Glomerular visceral epithelial cell (primary cell): ENCODE results near the gene RANBP3.

Experiments
- DNase-seq: peaks from one replicate; pipeline ENCODE4 v3.0.0-alpha.2; 2016; ENCODE audit errors: extremely low spot score

The RANBP3 gene

GRCh38 chr19:5950741-5951140 lies 27.2 kb downstream of the RANBP3 start:
- no peak for DNase-seq

GRCh38 chr19:5949792-5950305 lies 28.1 kb downstream of the RANBP3 start:
- DNase-seq = no peak

GRCh38 chr19:5948752-5949564 lies 29.0 kb downstream of the RANBP3 start:
- no peak for DNase-seq

- DNase-seq = no peak
These were observed 30.5 kb downstream of the RANBP3 start for GRCh38 chr19:5947435-5947834.

GRCh38 chr19:5943623-5944022 lies 34.3 kb downstream of the RANBP3 start:
- no peak for DNase-seq

- no peak for DNase-seq
These were observed 34.9 kb downstream of the RANBP3 start for GRCh38 chr19:5943045-5943444.

GRCh38 chr19:5941673-5942072 lies 36.3 kb downstream of the RANBP3 start:
- no peak for DNase-seq

GRCh38 chr19:5940260-5941208 lies 37.4 kb downstream of the RANBP3 start:
- DNase-seq = no peak

- no peak for DNase-seq
These were observed 40.4 kb downstream of the RANBP3 start for GRCh38 chr19:5937550-5937949.

GRCh38 chr19:5936292-5936592 lies 41.7 kb downstream of the RANBP3 start:
- DNase-seq = no peak

GRCh38 chr19:5935473-5936291 lies 42.3 kb downstream of the RANBP3 start:
- no peak for DNase-seq

GRCh38 chr19:5934774-5935472 lies 43.0 kb downstream of the RANBP3 start:
- DNase-seq = no peak

GRCh38 chr19:5934069-5934401 lies 43.9 kb downstream of the RANBP3 start:
- no peak for DNase-seq

- no peak for DNase-seq
These were observed 44.4 kb downstream of the RANBP3 start for GRCh38 chr19:5933391-5934068.

- no peak for DNase-seq
These were observed 45.2 kb downstream of the RANBP3 start for GRCh38 chr19:5932609-5933262.

GRCh38 chr19:5932146-5932545 lies 45.8 kb downstream of the RANBP3 start:
- DNase-seq = no peak

- no peak for DNase-seq
These were observed 46.7 kb downstream of the RANBP3 start for GRCh38 chr19:5931251-5931650.

- DNase-seq = no peak
These were observed 48.3 kb downstream of the RANBP3 start for GRCh38 chr19:5929625-5930024.

GRCh38 chr19:5929179-5929578 lies 48.8 kb downstream of the RANBP3 start:
- no peak for DNase-seq

- no peak for DNase-seq
These were observed 50.5 kb downstream of the RANBP3 start for GRCh38 chr19:5927441-5927821.
